HG03521 (cell line): ENCODE measurements around the gene TRMT10C.
"Not testable (repeated sequence)": the region's sequence is repeated elsewhere in the genome, so short reads cannot be mapped to it uniquely, and the experiment has no call there.

Experiments
- ATAC-seq: cut with Tn5 transposase; IDR thresholded peaks from one replicate; pipeline ENCODE4 v1.9.1; 2021; ENCODE audit warnings: mild to moderate bottlenecking, moderate library complexity; ENCODE audit not compliant: unreplicated experiment

Gene TRMT10C

DNA sequence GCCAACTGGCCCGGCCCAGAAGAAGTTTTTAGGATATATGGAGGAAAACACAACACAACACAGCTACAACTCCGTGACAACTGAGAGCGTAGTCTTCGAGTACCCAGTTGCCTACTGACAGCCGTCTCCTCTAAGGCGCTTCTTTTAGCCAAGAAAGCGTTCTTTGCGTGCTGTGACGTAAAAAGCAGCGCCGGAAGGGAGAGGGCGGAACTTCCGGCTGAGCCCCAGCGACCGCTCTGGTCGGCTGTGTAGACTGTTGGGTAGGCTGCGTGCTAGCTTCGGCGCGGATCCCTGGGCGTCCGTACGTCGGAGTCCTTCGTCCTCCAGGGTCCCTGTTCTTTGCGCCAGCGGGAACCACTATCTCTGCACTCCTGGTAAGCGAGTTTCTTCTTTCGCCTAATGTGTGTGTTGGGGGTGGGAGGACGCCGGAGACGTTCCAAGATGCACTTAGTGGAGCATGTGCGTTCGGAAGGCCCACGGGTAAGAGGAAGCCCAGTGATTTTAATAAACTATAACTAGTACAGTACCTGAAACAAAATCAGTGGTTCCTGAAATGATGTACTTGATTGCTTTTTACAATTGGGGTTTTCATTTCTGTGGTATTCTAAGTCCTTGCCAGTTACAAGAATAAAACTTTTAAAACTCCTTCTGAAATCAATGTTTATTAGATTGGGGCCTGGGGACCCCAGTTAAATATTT, at the start of gene TRMT10C:
TRMT10C (plus strand) TSS at position 239 of the 699 bp plus-strand sequence. CDS start 2,914 bp downstream, outside the sequence.
- ATAC-seq, result peak; percentile 100

DNA sequence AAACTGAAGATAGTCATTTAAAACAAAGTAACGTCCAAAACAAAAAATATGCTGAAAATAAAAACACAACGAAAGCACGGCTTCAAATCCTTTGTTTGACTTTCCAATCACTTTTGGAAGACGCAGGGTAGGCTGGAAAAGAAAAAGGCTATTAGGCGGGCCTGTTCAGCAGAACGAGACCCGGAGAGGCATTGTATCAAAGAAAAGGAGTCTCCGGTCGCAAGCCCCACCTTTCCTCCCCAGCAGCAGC, 49.3 kb upstream of the TRMT10C start:
- peak; percentile 31 for ATAC-seq

DNA sequence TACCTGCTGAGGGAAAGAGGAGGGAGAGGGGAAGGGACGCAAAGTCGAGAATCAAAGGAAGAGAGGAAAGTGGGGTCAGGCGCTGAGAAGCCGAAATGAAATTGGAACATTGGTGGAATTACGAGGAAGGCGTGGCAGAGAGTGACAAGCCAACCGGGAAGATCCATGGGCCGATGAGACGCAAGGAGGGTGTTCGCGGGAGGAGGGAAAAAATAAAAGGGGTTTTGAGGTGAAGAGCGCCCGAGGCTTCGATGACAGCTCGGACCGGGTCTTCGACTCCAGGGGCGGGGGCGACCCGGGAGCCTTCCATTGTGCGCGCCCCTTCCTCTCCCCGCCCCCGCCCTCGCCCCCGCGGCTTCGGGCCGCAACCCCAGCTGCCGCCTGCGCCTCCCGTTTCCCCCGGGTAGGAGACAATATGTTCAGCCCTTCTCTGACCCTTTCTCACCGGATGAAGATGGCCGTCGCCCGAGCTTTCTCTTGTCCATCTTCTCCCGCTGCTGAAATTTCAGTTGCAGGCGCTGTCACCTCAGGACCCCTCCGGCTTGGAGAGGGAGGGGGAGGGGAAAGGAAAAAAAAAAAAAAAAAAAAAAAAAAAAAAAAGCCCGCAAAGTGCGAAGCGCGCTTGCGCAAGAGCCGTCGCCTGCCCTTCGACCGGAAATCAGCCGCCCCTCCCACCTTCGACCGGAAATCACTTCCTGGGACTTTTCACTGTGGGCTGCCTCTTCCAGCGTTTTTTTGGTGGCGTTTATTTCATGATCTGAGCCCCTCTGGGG, 48.8 kb upstream of the TRMT10C start, which contains the start of gene SENP7:
SENP7 (minus strand) TSS at position 567 of the 773 bp plus-strand sequence; CDS start at position 485, 82 bp downstream.
- ATAC-seq, result peak; percentile 54

DNA sequence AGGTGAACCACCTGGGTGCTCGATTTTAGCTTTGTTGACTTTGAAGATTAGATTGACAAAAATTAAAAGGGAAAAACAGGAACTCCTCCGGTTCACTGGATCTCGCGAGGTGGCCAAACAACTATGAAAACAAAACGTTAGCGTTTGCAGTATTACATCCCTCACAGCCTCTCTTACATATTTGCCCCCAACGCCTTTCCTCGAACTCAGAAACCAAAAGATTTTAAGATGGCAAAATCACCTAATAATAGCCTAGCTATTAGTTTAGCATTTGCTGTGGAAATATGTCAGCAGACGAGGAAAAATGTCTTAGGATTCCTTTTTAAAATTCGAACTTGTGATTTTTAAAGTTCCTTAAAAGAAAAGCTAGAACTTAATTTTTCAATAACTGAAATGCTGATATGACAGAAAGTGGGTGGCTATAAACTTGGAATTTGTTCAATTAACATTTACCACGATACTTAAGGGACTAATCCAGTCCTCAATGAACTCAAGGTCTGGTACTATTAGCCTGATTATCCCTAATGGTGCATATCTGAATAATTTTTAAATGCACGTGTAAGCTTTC, 48.2 kb upstream of the TRMT10C start:
- ATAC-seq, result peak; percentile 26

DNA sequence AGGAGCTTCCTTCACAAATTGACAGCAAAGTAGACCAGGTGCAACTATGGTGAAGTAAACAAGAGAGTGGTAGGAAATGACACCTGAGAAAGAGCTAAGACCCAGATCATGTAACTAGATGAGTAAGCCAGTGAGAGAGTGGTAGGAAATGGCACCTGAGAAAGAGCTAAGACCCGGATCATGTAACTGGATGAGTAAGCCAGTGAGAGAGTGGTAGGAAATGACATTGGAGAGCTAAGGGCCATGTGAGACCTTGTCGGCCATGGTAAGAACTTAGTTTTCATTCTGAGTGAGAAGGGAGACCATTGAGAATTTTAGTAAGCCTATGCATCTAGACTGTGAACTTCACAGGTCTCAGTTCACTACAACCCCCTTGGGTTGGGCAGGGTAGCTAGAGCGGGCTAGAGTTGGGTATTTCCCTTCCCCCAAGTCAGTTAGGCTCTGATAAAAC, 43.2 kb upstream of the TRMT10C start:
- ATAC-seq, result peak; percentile 98

DNA sequence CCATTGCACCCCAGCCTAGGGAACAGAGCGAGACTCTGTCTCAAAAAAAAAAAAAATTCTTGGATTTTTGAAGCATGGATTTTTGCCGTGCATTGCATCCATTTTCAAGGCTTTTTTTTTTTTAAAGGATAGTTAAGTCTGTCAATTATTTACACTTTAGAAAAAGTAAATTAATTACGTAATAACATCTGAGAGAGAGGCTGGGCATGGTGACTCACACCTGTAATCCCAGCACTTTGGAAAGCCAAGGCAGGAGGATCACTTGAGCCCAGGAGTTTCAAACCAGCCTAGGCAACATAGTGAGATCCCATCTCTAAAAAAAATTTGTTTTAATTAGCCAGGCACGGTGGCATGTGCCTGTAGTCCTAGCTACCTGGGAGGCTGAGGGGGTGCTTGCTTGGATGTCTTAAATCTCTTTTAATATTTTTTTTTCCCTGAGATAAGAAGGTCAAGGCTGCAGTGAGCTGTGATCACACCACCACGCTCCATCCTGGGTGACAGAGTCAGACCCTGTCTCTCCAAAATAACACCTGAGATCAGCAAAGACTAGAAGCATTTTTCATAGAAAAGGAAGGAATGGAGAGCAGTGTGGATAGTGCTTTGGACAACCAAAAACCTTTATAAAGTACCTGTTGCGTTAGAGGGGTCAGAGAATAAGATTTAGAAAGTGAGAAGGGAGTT, 41.8 kb upstream of the TRMT10C start:
- no peak for ATAC-seq

DNA sequence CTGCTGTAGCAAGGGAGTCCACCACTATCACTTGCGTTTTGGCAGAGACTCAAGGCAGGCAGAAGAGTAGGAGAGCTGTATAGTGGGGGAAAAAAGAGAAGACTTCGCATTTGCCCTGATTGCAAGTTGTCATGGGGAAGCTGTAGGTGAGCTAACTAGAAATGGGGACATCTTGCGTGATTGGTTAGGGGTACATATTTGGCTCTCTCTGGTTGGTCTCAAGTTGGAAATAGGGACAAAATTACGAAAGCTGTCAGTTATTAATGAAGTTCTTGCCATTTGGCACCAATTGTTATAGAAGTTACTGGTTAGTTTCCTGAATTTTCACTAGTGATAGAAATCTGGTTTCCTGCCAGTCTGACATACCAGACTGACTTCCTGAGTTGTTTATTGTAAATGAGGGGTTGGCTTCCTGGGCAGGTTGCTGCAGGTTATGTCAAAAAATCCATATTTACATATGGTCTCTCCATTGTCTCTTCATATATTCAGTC, 40.4 kb upstream of the TRMT10C start:
- ATAC-seq, result no peak

DNA sequence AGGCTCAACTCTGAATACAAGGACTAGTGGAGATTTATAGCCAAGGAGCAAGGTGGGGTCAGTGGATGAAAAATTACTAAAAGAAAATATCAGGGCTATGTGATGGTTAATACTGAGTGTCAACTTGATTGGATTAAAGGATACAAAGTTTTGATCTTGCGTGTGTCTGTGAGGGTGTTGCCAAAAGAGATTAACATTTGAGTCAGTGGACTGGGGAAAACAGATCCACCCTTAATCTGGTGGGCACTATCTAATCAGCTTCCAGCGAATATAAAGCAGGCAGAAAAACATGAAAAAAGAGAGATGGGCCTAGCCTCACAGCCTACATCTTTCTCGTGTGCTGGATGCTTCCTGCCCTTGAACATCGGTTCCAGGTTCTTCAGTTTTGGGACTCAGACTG, 34.2 kb upstream of the TRMT10C start:
- no peak for ATAC-seq

DNA sequence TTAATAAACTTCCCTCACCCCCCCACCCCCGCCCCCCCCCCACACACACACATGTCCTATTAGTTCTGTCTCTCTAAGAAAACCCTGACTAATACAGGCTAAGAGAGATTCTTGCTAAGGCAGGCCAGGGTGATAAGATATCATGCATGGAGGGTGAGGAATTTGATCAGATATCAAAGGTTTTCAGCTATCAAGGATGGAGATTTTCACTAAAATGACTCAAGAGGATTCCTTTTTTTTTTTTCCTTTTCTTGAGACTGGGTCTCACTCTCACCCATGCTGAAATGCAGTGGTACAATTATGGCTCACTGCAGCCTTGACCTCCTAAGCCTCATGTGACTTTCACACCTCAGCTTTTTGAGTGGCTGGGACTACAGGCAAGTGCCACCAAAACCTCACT, 33.8 kb upstream of the TRMT10C start:
- ATAC-seq, result no peak

DNA sequence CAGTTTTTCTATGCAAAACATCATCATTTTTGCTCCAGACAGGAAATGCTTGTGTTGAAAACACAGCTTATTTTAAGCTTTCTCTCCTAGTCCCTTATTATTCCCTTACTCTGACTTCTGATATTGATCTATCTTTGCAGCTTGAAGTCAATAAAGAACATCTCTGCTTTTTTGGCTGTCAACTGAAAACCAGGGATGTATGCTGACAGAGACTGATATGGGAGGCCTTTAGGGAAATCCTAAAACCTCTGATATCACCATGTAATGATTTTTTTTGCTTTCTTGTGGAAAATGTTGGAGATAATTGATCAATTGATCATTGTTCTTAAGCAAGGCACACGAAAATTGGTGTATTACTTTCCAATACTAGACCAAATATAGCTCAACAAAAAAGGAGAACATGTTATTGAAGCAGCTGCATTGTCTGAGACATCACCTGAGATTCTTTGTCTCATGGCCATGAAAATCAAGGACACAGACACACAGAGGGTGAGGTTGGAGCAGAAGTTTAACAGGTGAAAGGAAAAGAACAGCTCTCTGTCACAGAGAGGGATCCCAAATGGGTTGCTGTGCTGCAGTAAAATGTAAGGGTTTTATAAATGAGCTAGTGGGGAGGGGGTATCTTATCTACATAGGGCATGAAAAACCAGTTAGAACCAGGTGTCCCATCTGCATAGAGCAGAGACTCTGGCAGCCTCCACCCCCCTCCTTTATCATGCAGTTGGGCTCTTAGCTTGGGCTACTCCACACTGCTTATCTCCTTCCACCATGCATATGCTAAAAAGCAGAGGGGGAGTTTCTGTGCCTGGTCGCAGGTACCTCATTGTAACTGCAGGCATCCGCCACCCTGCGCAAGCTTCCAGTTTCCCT, 31.6 kb upstream of the TRMT10C start:
- no peak for ATAC-seq

DNA sequence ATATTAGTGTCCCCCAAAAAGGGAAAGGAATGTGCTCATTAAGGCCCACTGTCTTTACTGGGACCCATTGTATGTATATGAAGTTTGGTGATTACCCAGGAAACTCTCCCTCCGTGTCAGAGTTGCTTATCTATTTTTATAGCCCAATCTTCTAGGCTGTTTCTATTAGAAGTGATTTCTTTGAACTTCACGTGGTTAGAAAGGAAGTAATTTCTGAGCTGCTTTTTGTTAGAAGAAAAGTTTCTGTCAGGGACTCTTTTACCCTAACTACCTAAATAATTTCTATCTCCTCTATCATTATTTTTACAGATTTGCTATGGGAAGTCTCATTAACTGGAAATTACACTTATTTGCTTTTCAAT, 31.0 kb upstream of the TRMT10C start:
- no peak for ATAC-seq

DNA sequence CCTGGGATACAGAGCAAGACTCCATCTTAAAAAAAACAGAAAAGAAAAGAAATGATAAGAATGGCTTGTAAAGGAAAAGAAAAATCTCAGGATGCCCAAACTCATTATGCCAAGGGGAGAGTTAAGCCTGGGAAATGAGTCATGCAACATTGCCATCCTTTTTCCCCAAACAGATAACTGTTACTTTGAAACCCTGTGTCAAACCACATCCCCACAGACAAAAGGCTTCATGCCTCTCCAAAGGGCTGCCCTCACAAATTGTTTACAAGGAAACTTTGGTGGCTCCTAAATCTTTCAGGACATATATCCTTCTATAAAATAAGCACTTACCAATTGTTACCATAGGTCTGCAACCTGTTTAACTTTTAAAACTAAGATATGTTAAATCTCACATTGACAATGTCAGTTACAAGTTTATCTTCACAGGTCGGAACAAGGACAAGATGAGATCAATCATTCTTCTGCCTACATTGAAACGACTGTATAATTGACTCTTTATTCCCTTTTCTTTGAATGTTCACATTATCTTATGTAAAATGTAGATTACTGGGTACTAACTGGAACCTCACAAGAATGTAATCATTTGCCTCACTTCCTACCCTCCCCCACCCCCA, 30.1 kb upstream of the TRMT10C start:
- ATAC-seq, result no peak

DNA sequence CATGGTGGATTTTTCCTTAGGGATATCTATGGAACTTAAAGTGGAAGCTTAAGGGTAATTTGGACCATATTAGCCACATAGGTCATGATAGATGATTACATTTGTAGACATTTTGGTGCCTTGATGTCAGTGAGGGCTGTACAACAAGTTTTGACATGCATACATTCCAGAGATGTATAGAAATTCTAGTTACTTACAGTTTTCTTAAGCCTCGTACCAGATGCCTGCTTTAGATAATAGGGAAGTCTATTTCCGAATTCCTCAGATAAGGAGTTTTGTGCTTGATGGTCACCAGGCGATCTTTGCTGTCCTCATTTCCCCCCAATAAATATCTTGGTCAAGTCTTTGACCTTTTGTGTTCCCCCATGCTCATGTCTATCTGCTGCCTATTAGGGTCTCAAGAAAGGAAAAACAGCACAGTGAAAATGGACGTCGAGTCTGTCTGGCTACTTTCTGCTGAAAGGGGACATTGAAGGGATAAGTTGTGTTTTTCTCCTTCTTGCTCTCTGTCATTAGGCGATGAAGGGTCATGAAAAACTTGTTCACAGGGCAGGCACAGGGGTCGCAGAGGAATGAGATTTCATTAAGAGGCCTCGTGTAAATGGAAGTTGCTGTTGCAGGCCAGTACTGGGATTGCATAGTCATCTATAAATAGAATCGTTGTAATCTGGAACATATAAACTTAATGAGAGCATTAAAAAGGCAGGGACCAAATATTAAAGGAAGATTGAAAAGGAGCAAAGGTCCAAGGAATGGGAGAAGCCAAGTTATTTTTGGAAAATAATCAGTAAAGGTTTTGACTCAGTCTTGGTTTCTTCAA, 28.7 kb upstream of the TRMT10C start:
- ATAC-seq, result no peak

DNA sequence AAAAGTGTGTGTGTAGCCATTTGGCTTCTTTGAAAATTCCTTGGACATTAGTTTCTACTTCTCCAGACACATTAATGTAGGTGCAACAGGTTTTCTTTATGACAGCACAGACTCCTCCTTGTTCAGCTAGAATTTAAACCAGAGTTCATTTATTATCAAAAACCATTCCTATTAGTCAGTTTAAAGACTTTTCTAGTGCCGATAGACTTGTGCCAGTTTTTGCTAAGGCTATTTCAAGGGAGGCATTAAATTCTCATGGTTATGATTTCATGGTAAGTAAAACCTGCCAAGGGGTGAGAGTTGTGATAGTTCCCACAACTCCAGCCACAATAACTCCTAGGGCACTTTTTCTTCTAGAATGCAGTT, 28.1 kb upstream of the TRMT10C start:
- no peak for ATAC-seq

DNA sequence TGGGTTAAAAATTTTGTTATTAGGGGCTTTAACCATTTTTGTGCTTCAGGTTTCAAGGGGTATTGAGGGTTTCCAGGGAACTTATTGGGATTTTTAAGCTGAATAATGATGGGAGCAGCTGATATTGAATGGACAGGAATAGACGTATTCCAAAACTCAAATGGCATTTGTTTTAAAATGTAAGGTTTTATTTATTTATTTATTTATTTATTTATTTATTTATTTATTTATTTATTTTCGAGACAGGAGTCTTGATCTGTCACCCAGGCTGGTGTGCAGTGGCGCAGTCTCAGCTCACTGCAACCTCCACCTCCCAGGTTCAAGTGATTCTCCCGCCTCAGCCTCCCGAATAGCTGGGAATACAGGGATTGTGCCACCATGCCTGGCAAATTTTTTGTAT, 26.4 kb upstream of the TRMT10C start:
- no peak for ATAC-seq

DNA sequence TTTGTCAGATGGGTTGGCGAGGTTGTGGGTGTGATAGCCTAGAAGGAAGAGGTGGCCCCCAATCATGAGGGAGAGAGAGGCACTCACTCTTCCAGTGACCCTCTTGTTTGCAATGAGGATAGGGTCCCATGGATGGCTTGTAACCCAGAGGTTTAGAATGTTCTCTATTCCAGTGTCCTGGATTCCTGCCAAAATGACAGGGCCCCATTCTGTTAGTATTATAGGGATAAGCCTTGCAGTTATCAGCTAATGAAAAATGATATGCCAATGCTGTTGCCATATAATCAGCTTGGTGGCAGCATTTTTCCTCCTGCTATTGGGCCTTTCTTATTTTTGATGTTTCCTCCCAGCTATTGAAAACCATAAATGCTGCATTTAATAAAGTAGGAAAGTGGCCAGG, 25.4 kb upstream of the TRMT10C start:
- ATAC-seq, result no peak

DNA sequence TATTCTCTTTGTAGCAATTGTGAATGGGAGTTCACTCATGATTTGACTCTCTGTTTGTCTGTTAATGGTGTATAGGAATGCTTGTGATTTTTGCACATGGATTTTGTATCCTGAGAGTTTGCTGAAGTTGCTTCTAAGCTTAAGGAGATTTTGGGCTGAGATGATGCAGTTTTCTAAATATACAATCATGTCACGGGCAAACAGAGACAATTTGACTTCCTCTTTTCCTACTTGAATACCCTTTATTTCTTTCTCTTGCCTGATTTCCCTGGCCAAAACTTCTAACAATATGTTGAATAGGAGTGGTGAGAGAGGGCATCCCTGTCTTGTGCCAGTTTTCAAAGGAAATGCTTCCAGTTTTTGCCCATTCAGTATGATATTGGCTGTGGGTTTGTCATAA, 24.7 kb upstream of the TRMT10C start:
- not testable (repeated sequence) for ATAC-seq

DNA sequence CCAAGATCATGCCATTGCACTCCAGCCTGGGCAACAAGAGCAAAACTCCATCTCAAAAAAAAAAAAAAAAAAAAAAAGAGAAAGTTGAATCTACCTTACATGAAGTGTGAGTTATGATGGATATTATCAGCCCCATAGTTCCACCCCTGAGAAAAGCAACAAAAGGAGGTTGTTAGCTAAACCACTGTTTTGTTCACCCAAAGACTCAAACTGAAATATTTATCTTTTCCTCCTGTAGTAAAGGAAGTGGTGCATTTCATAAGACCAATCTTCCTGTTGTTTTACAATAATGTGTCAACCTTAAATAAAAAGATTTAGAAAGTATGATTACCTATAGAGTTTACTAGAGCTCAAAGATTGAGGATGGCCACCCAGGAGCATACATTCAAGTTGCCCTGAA, 18.7 kb upstream of the TRMT10C start:
- no peak for ATAC-seq

DNA sequence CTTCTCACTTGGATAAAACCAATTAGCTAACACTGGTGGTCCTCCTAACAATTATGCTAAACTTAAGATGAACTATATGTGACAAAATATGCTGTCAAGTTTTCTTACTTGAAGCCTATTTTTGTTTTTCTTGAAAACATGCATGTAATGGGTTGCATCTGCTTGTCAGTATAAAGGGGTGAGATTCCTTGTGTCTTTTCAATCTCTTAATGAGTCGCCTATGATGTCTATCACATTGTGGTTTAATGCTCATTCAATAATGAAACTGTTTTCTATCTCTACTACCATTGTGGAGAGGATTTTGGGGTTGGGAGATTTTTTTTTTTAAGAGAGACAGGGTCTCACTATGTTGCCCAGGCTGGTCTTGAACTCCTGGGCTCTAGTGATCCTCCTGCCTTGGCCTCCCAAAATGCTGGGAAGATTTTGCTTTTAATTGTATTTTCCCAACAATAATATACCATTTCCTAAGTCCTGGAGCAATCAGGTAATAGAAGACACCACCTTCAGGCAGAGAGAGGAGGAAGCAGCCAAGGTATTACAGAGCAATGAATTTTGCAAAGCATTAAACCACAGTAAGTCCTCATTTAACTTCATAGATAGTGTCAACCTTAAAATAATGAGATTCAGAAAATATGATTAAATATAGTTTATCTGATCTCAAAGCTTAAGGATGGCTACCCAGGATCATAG, 17.4 kb upstream of the TRMT10C start:
- ATAC-seq, result no peak
